HepG2 (cell line): ENCODE measurements around the gene LRP1-AS. TPM values are rescaled to one million over a fixed set of nuclear protein-coding genes. Genes with fewer than 3 reads are reported as not detected.

Experiments
- CEBPG ChIP-seq: IDR thresholded peaks from 2 replicates; pipeline ENCODE4 v1.6.1; 2016
- KDM3A ChIP-seq: IDR thresholded peaks from 2 replicates; pipeline ENCODE4 v1.6.1; 2018; ENCODE audit warnings: low read depth, missing compliant biosample characterization
- MXD4 ChIP-seq: IDR thresholded peaks from 2 replicates; pipeline ENCODE4 v1.6.1; 2016; ENCODE audit warnings: mild to moderate bottlenecking, missing biosample characterization, missing genetic modification reagents
- NCOA2 ChIP-seq: sonication (generic); formaldehyde crosslinking; IDR thresholded peaks from 2 replicates; pipeline ENCODE4 v1.8.0; 2022; ENCODE audit warnings: inconsistent platforms
- ZMYM4 ChIP-seq: sonication (generic); formaldehyde crosslinking; IDR thresholded peaks from 2 replicates; pipeline ENCODE4 v1.8.1; 2023; ENCODE audit warnings: mild to moderate bottlenecking, missing genetic modification reagents
- ZNF281 ChIP-seq: sonication (generic); formaldehyde crosslinking; IDR thresholded peaks from 2 replicates; pipeline ENCODE4 v1.4.0; 2020; ENCODE audit warnings: missing genetic modification reagents, borderline replicate concordance
- ZNF44 ChIP-seq: sonication (generic); formaldehyde crosslinking; IDR thresholded peaks from 2 replicates; pipeline ENCODE4 v1.5.1; 2020; ENCODE audit warnings: mild to moderate bottlenecking, missing genetic modification reagents
- ZNF513 ChIP-seq: sonication (generic); formaldehyde crosslinking; conservative IDR thresholded peaks from 2 replicates; pipeline ENCODE4 v1.5.0; 2020; ENCODE audit warnings: missing genetic modification reagents
- ZNF607 ChIP-seq: sonication (generic); formaldehyde crosslinking; IDR thresholded peaks from 2 replicates; pipeline ENCODE4 v1.5.1; 2020; ENCODE audit warnings: missing genetic modification reagents, mild to moderate bottlenecking, borderline replicate concordance
- ZNF746 ChIP-seq: sonication (generic); formaldehyde crosslinking; IDR thresholded peaks from 2 replicates; pipeline ENCODE4 v1.8.0; 2022; ENCODE audit warnings: mild to moderate bottlenecking, missing genetic modification reagents
- polyA plus RNA-seq, 8 experiments: library from polyadenylated mRNA; depleted of rRNA in 3 of 8; stranded (reverse) in 7 of 8; unstranded in 1 of 8; fragments of >200 nt; fragmentation: Illumina TruSeq in 4 of 8; extraction: Trizol in 4 of 8; gene quantifications; 2 replicates each; pipeline versions ENCODE4 v1.2.1 to v1.2.3, GENCODE V29; 2011 to 2016; ENCODE audit warnings: low read depth in 4 of 8, missing spikeins in 1 of 8, mixed read lengths in 1 of 8; ENCODE audit not compliant: insufficient read depth in 1 of 8
- total RNA-seq, 5 experiments: library from RNA; depleted of rRNA; stranded (reverse); fragments of >200 nt; fragmentation: Illumina TruSeq; extraction: Trizol; gene quantifications; 2 replicates each; pipeline ENCODE4 v1.2.3, GENCODE V29; 2016; ENCODE audit warnings: low read depth in 1 of 5
- TF ChIP-seq, protein P1 (sequence below): sonication (generic); IDR thresholded peaks from 2 replicates; pipeline ENCODE4 v1.6.1; 2016; ENCODE audit warnings: low read depth, borderline replicate concordance
- TF ChIP-seq, protein P2 (sequence below): sonication (generic); formaldehyde crosslinking; IDR thresholded peaks from 2 replicates; pipeline ENCODE4 v1.8.0; 2022; ENCODE audit warnings: mild to moderate bottlenecking, missing genetic modification reagents, borderline replicate concordance
- TF ChIP-seq, protein P3 (sequence below): sonication (generic); formaldehyde crosslinking; conservative IDR thresholded peaks from 2 replicates; pipeline ENCODE4 v1.8.1; 2023; ENCODE audit warnings: missing genetic modification reagents
- TF ChIP-seq, protein P4 (sequence below): sonication (generic); formaldehyde crosslinking; IDR thresholded peaks from 2 replicates; pipeline ENCODE4 v1.4.0; 2020; ENCODE audit warnings: missing genetic modification reagents

The LRP1-AS gene
- total and polyA plus RNA-seq, 2 of the 13 experiments (the other 11 are each of a cell fraction or from before 2014, with no cell fraction given), result 0.20 TPM; not detected in 1

DNA sequence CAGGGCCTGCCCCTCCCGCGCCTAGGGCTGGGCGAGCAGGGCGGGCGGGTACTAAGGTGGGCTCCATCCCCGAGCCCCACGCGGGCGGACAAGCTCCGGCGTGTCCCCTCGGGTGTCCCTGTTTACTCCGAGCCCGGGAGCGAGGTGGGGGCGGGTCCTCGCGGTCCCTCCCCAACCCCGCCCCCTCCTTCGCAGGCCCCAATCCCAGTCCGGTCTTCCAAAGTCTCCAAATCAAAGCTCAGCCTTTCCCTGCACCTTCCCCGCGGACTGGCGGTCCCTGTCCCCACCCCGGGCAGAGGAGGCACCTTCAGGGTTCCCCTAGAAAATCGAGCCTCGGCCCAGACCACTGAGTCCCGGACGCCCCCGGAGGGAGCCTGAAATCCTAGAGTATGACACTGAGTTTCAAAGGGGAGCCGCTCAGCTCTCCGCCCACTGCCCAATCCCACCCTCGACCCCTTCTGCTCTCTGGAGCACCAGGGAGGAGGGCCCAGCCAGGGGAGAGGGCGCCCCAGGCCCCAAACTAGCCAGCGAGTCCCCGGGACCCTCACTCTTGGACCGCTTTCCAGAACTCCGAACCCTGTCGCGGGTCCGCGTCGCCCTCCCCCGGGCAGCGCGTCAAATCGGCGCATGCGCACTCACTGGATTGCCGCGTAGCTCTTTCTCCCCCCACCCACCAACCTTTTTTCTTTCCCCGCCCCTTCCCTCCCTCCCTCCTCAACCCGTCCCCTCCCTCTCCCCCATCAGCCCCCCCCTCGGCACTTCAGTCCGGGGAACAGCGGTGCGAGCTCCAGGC is 19.5 kb downstream of the LRP1-AS start, which contains the start of gene LRP1 (continued):
- TF ChIP-seq, protein P1, sequence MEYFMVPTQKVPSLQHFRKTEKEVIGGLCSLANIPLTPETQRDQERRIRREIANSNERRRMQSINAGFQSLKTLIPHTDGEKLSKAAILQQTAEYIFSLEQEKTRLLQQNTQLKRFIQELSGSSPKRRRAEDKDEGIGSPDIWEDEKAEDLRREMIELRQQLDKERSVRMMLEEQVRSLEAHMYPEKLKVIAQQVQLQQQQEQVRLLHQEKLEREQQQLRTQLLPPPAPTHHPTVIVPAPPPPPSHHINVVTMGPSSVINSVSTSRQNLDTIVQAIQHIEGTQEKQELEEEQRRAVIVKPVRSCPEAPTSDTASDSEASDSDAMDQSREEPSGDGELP, result no peak
- TF ChIP-seq, protein P2, sequence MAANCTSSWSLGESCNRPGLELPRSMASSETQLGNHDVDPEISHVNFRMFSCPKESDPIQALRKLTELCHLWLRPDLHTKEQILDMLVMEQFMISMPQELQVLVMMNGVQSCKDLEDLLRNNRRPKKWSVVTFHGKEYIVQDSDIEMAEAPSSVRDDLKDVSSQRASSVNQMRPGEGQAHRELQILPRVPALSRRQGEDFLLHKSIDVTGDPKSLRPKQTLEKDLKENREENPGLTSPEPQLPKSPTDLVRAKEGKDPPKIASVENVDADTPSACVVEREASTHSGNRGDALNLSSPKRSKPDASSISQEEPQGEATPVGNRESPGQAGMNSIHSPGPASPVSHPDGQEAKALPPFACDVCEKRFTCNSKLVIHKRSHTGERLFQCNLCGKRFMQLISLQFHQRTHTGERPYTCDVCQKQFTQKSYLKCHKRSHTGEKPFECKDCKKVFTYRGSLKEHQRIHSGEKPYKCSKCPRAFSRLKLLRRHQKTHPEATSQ, result 0 out of 2 replicates have a peak, but pooled peaks have one; percentile 20
- TF ChIP-seq NCOA2 (CRISPR knock-in tag) (no peak), KDM3A (CRISPR knock-in tag) (no peak), ZMYM4 (CRISPR knock-in tag) (0 out of 2 replicates have a peak, but pooled peaks have one; percentile 28), ZNF281 (CRISPR knock-in tag) (peak; percentile 17; the same call in 1 of the 2 replicates), MXD4 (CRISPR knock-in tag) (0 out of 2 replicates have a peak, but pooled peaks have one; percentile 19), ZNF44 (CRISPR knock-in tag) (no peak), CEBPG (CRISPR knock-in tag) (0 out of 2 replicates have a peak, but pooled peaks have one; percentile 3), ZNF513 (CRISPR knock-in tag) (no peak), ZNF746 (peak; percentile 47; the same call in 1 of the 2 replicates), ZNF607 (CRISPR knock-in tag) (peak; percentile 74; the same call in 1 of the 2 replicates)
- TF ChIP-seq, protein P3, sequence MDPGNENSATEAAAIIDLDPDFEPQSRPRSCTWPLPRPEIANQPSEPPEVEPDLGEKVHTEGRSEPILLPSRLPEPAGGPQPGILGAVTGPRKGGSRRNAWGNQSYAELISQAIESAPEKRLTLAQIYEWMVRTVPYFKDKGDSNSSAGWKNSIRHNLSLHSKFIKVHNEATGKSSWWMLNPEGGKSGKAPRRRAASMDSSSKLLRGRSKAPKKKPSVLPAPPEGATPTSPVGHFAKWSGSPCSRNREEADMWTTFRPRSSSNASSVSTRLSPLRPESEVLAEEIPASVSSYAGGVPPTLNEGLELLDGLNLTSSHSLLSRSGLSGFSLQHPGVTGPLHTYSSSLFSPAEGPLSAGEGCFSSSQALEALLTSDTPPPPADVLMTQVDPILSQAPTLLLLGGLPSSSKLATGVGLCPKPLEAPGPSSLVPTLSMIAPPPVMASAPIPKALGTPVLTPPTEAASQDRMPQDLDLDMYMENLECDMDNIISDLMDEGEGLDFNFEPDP (CRISPR knock-in tag), result 0 out of 2 replicates have a peak, but pooled peaks have one; percentile 46
- TF ChIP-seq, protein P4, sequence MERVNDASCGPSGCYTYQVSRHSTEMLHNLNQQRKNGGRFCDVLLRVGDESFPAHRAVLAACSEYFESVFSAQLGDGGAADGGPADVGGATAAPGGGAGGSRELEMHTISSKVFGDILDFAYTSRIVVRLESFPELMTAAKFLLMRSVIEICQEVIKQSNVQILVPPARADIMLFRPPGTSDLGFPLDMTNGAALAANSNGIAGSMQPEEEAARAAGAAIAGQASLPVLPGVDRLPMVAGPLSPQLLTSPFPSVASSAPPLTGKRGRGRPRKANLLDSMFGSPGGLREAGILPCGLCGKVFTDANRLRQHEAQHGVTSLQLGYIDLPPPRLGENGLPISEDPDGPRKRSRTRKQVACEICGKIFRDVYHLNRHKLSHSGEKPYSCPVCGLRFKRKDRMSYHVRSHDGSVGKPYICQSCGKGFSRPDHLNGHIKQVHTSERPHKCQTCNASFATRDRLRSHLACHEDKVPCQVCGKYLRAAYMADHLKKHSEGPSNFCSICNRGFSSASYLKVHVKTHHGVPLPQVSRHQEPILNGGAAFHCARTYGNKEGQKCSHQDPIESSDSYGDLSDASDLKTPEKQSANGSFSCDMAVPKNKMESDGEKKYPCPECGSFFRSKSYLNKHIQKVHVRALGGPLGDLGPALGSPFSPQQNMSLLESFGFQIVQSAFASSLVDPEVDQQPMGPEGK (CRISPR knock-in tag), result peak; percentile 84; the same call in 1 of the 2 replicates
